ENCODE results near the gene IGSF8. TPM values are rescaled to one million over a fixed set of nuclear protein-coding genes. Genes with fewer than 3 reads are reported as not detected.

IGSF8 gene
- total RNA-seq, 1 experiment from 2014 or later, result 18.8 TPM

DNA sequence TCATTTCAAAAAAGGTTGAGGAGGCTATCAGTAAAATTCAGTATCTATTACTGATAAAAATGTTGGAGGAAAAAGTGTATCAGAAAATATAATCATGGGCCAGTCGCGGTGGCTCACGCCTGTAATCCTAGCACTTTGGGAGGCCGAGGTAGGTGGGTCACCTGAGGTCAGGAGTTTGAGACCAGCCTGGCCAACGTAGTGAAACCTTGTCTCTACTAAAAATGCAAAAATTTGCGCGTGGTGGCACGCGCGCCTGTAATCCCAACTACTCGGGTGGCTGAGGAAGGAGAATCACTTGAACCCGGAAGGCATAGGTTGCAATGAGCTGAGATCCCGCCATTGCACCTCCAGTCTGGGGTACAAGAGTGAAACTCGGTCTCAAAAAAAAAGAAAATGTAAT lies 47.7 kb upstream of the IGSF8 start:
- intact Hi-C loops (cut with micrococcal nuclease; ENCODE audit: unreplicated experiment), result no loop called here
- DNase-seq (ENCODE audit: low read depth, low spot score) (no peak), ATAC-seq (no peak)
- Histone ChIP-seq H3K9me3 (ENCODE audit: control insufficient read depth, insufficient read depth, low read depth, low read length) (no peaks in the 10 kb centered on the region), H3K36me3 (ENCODE audit: control insufficient read depth, insufficient read depth, low read length) (no peaks in the 10 kb centered on the region), H3K27ac (ENCODE audit: low read length) (no peak overlapping the region), H3K27me3 (ENCODE audit: control insufficient read depth, insufficient read depth, low read length) (peaks cover 7% of the 10 kb centered on the region), H3K4me1 (ENCODE audit: control insufficient read depth, insufficient read depth, low read length) (no peaks in the 10 kb centered on the region), H3K4me3 (ENCODE audit: low read depth in 2 of 2, low read length in 2 of 2) (no peak overlapping the region)
- BruUV-seq (replicated peaks), result no TSS peak
- in situ Hi-C loops (cut with HindIII; ENCODE audit: low pct_unique_long_range_greater_than_20kb, low sequenced_read_pairs), result no loop called here
- ChIA-PET CTCF (interaction anchor here (0.7 kb wide), 1 partner anchor 104 kb away, joined by 4 read pairs; no protein-coding TSS in a partner anchor), POLR2A (no interaction called here)
- no peak for TF ChIP-seq POLR2AphosphoS5 (IDR thresholded peaks at IDR 0.05; ENCODE audit: low read depth, low read length)
- TF ChIP-seq, protein P1, sequence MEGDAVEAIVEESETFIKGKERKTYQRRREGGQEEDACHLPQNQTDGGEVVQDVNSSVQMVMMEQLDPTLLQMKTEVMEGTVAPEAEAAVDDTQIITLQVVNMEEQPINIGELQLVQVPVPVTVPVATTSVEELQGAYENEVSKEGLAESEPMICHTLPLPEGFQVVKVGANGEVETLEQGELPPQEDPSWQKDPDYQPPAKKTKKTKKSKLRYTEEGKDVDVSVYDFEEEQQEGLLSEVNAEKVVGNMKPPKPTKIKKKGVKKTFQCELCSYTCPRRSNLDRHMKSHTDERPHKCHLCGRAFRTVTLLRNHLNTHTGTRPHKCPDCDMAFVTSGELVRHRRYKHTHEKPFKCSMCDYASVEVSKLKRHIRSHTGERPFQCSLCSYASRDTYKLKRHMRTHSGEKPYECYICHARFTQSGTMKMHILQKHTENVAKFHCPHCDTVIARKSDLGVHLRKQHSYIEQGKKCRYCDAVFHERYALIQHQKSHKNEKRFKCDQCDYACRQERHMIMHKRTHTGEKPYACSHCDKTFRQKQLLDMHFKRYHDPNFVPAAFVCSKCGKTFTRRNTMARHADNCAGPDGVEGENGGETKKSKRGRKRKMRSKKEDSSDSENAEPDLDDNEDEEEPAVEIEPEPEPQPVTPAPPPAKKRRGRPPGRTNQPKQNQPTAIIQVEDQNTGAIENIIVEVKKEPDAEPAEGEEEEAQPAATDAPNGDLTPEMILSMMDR (IDR thresholded peaks at IDR 0.05), result no peak
- no peak for TF ChIP-seq TCF7L2 (IDR thresholded peaks at IDR 0.05; ENCODE audit: low read depth, low read length)
- TF ChIP-seq, protein P2, sequence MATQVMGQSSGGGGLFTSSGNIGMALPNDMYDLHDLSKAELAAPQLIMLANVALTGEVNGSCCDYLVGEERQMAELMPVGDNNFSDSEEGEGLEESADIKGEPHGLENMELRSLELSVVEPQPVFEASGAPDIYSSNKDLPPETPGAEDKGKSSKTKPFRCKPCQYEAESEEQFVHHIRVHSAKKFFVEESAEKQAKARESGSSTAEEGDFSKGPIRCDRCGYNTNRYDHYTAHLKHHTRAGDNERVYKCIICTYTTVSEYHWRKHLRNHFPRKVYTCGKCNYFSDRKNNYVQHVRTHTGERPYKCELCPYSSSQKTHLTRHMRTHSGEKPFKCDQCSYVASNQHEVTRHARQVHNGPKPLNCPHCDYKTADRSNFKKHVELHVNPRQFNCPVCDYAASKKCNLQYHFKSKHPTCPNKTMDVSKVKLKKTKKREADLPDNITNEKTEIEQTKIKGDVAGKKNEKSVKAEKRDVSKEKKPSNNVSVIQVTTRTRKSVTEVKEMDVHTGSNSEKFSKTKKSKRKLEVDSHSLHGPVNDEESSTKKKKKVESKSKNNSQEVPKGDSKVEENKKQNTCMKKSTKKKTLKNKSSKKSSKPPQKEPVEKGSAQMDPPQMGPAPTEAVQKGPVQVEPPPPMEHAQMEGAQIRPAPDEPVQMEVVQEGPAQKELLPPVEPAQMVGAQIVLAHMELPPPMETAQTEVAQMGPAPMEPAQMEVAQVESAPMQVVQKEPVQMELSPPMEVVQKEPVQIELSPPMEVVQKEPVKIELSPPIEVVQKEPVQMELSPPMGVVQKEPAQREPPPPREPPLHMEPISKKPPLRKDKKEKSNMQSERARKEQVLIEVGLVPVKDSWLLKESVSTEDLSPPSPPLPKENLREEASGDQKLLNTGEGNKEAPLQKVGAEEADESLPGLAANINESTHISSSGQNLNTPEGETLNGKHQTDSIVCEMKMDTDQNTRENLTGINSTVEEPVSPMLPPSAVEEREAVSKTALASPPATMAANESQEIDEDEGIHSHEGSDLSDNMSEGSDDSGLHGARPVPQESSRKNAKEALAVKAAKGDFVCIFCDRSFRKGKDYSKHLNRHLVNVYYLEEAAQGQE (IDR thresholded peaks at IDR 0.05; ENCODE audit: insufficient read depth in 1 of 2, low read depth in 2 of 2, low read length in 1 of 2), result no peak
- TF ChIP-seq SIN3A (IDR thresholded peaks at IDR 0.05; ENCODE audit: borderline replicate concordance, insufficient read depth, low read depth, low read length), result no peak

DNA sequence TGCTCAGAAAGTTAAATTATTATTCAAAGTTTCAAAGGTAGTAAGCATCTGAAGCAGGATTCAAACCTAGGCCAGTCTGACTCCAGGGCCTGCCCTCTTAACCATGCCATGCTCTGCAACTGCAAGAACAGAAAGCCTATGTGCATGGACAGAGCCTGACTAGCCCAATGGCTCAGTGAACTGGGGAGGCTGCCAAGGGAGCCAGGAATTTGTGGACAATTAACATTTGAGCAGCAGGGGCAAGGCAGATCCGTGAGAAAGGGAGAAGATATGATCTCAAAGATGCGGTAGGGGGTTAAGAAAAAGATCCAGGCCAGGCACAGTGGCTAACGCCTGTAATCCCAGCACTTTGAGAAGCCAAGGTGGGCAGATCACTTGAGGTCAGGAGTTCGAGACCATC lies 46.5 kb upstream of the IGSF8 start:
- Histone ChIP-seq H3K4me1 (ENCODE audit: control insufficient read depth, insufficient read depth, low read length) (no peaks in the 10 kb centered on the region), H3K36me3 (ENCODE audit: control insufficient read depth, insufficient read depth, low read length) (no peaks in the 10 kb centered on the region), H3K4me3 (ENCODE audit: low read depth in 2 of 2, low read length in 2 of 2) (no peak overlapping the region), H3K27ac (ENCODE audit: low read length) (no peak overlapping the region), H3K9me3 (ENCODE audit: control insufficient read depth, insufficient read depth, low read depth, low read length) (no peaks in the 10 kb centered on the region), H3K27me3 (ENCODE audit: control insufficient read depth, insufficient read depth, low read length) (peaks cover 7% of the 10 kb centered on the region)
- POLR2A ChIA-PET, result no interaction called here
- BruUV-seq (replicated peaks), result no TSS peak
- no peak for DNase-seq (ENCODE audit: low read depth, low spot score)
- intact Hi-C loops (cut with micrococcal nuclease; ENCODE audit: unreplicated experiment), result no loop called here
- no peak for TF ChIP-seq TCF7L2 (IDR thresholded peaks at IDR 0.05; ENCODE audit: low read depth, low read length)
- TF ChIP-seq POLR2AphosphoS5 (IDR thresholded peaks at IDR 0.05; ENCODE audit: low read depth, low read length), result no peak
- TF ChIP-seq, protein P2 (IDR thresholded peaks at IDR 0.05; ENCODE audit: insufficient read depth in 1 of 2, low read depth in 2 of 2, low read length in 1 of 2), result no peak
- TF ChIP-seq SIN3A (IDR thresholded peaks at IDR 0.05; ENCODE audit: borderline replicate concordance, insufficient read depth, low read depth, low read length), result no peak
- TF ChIP-seq, protein P1 (IDR thresholded peaks at IDR 0.05), result no peak
- CTCF ChIA-PET, result no interaction called here
- in situ Hi-C loops (cut with HindIII; ENCODE audit: low pct_unique_long_range_greater_than_20kb, low sequenced_read_pairs), result no loop called here
- ATAC-seq, result no peak
